HepG2 (cell line): ENCODE results near the gene CIAPIN1. TPM values are rescaled to one million over a fixed set of nuclear protein-coding genes. Genes with fewer than 3 reads are reported as not detected.

Source experiments
- ATAC-seq: fragments of 200-7000 bp; cut with Tn5 transposase; 3 replicates; pipeline ENCODE4 v1.9.1; 2020; ENCODE audit warnings: mild to moderate bottlenecking, moderate library complexity
- BruUV-seq: library from RNA; stranded (reverse); fragments of 400-500 nt; replicated peaks from 2 replicates; lab custom pipeline; 2021; lab: Mats Ljungman, UMichigan
- CTCF ChIA-PET: fragments of 300-600 bp; formaldehyde crosslinking; extraction: SDS; loops from one replicate; lab custom pipeline; 2021; ENCODE audit warnings: low total read pairs, inconsistent platforms, low intra/inter-chr PET ratio; lab: Yijun Ruan, JAX
- POLR2A ChIA-PET: fragments of 350-600 bp; sonication (Branson Sonifier 250); formaldehyde crosslinking; loops from one replicate; lab custom pipeline; 2020; ENCODE audit warnings: antibody characterized with exemption, inconsistent platforms; lab: Yijun Ruan, JAX
- DNase-seq: peaks from one replicate; pipeline ENCODE4 v3.0.0-alpha.2; 2015; ENCODE audit warnings: low spot score
- FAIRE-seq: peaks from 3 replicates; lab custom pipeline; 2011; peaks lifted over from hg19 to GRCh38; lab: Jason Lieb, UNC
- H2AFZ ChIP-seq: one replicate; pipeline ENCODE4 v1.6.1; 2011; ENCODE audit warnings: low read length, inconsistent platforms
- H3K27ac ChIP-seq: fragments of 300-600 bp; 3 replicates; pipeline ENCODE4 v1.8.0; 2011; ENCODE audit warnings: mixed run types, mild to moderate bottlenecking, mixed read lengths, low read length, inconsistent platforms; ENCODE audit not compliant: insufficient read depth; ENCODE audit errors: extremely low read length
- H3K27me3 ChIP-seq, 2 experiments: fragments of 200-600 bp in 1 of 2; 2 replicates in 1 of 2; 3 replicates in 1 of 2; pipeline versions ENCODE4 v1.6.0 to v1.8.0; 2011; ENCODE audit warnings: low read length in 2 of 2, mild to moderate bottlenecking in 2 of 2, moderate library complexity in 2 of 2, inconsistent platforms in 1 of 2; ENCODE audit not compliant: insufficient read depth in 2 of 2, control insufficient read depth in 1 of 2
- H3K36me3 ChIP-seq, 2 experiments: fragments of 200-600 bp in 1 of 2; replicated peaks in 1 of 2; 2 replicates in 1 of 2; 3 replicates in 1 of 2; pipeline versions ENCODE4 v1.5.1 to v1.8.0; 2011; ENCODE audit warnings: low read length in 2 of 2, inconsistent platforms in 1 of 2; ENCODE audit not compliant: insufficient read depth in 2 of 2, control insufficient read depth in 1 of 2
- H3K4me1 ChIP-seq: 2 replicates; pipeline ENCODE4 v1.5.1; 2012; ENCODE audit warnings: low read length, inconsistent platforms; ENCODE audit not compliant: insufficient read depth
- H3K4me2 ChIP-seq: 2 replicates; pipeline ENCODE4 v1.6.0; 2011; ENCODE audit warnings: low read depth, low read length, inconsistent platforms
- H3K4me3 ChIP-seq, 3 experiments: fragments of 200-600 bp in 1 of 3; sonication (generic), shearing (Covaris generic) in 1 of 3; replicated peaks in 1 of 3; 2 replicates each; pipeline ENCODE4 v1.5.1; 2011 to 2016; ENCODE audit warnings: low read length in 3 of 3, inconsistent platforms in 2 of 3, low read depth in 2 of 3, mild to moderate bottlenecking in 2 of 3, control low read depth in 1 of 3, mixed read lengths in 1 of 3; ENCODE audit not compliant: insufficient read depth in 1 of 3
- H3K79me2 ChIP-seq: one replicate; pipeline ENCODE4 v1.6.1; 2011; ENCODE audit warnings: low read length, inconsistent platforms; ENCODE audit not compliant: insufficient read depth
- H3K9ac ChIP-seq: 2 replicates; pipeline ENCODE4 v1.6.0; 2011; ENCODE audit warnings: mild to moderate bottlenecking, low read depth, low read length, inconsistent platforms; ENCODE audit not compliant: insufficient read depth
- H3K9me3 ChIP-seq: 2 replicates; pipeline ENCODE4 v1.5.1; 2012; ENCODE audit warnings: mild to moderate bottlenecking, low read length
- H4K20me1 ChIP-seq: 2 replicates; pipeline ENCODE4 v1.6.0; 2011; ENCODE audit warnings: inconsistent platforms, mild to moderate bottlenecking, low read length, moderate library complexity; ENCODE audit not compliant: insufficient read depth
- CBX1 ChIP-seq: IDR thresholded peaks from one replicate; pipeline ENCODE4 v1.6.1; 2016; ENCODE audit warnings: antibody characterized with exemption, low read depth
- FOXK1 ChIP-seq: sonication (generic); formaldehyde crosslinking; IDR thresholded peaks from 2 replicates; pipeline ENCODE4 v1.4.0; 2020; ENCODE audit warnings: low read depth, missing genetic modification reagents, borderline replicate concordance
- NFE2L1 ChIP-seq: sonication (generic); formaldehyde crosslinking; IDR thresholded peaks from 2 replicates; pipeline ENCODE4 v1.4.0; 2020; ENCODE audit warnings: missing genetic modification reagents, mild to moderate bottlenecking, borderline replicate concordance
- RCOR2 ChIP-seq: IDR thresholded peaks from 2 replicates; pipeline ENCODE4 v1.6.1; 2016; ENCODE audit warnings: missing biosample characterization, missing genetic modification reagents
- ZMYM3 ChIP-seq: sonication (generic); formaldehyde crosslinking; IDR thresholded peaks from 2 replicates; pipeline ENCODE4 v1.5.1; 2020; ENCODE audit warnings: mild to moderate bottlenecking, missing genetic modification reagents
- ZNF484 ChIP-seq: sonication (generic); formaldehyde crosslinking; IDR thresholded peaks from 2 replicates; pipeline ENCODE4 v1.5.1; 2020; ENCODE audit warnings: mild to moderate bottlenecking, low read depth, missing genetic modification reagents, borderline replicate concordance
- ZNF781 ChIP-seq: sonication (generic); formaldehyde crosslinking; IDR thresholded peaks from 2 replicates; pipeline ENCODE4 v1.5.1; 2020; ENCODE audit warnings: borderline replicate concordance, mild to moderate bottlenecking, missing genetic modification reagents; ENCODE audit errors: not compliant biosample characterization
- ZNF883 ChIP-seq: sonication (generic); formaldehyde crosslinking; IDR thresholded peaks from 2 replicates; pipeline ENCODE4 v1.5.1; 2020; ENCODE audit warnings: mild to moderate bottlenecking, missing genetic modification reagents; ENCODE audit errors: not compliant biosample characterization
- WGBS: methylation state at CpG from one replicate; pipeline ENCODE4 v1.1.6; 2017; ENCODE audit warnings: low lambda C conversion rate; 5-methylcytosine and 5-hydroxymethylcytosine counted together
- in situ Hi-C: cut with HindIII; loops from 2 replicates; pipeline ENCODE4 v1.10.0; 2017; ENCODE audit warnings: low pct_unique_long_range_greater_than_20kb; ENCODE audit not compliant: extremely low pct_ligation_motif_present
- intact Hi-C: fragments of 100-400 bp; cut with micrococcal nuclease; formaldehyde crosslinking; loops from one replicate; pipeline ENCODE4 v1.10.0; 2022; ENCODE audit not compliant: unreplicated experiment
- polyA plus RNA-seq, 8 experiments: library from polyadenylated mRNA; depleted of rRNA in 3 of 8; stranded (reverse) in 7 of 8; unstranded in 1 of 8; fragments of >200 nt; fragmentation: Illumina TruSeq in 4 of 8; extraction: Trizol in 4 of 8; gene quantifications; 2 replicates each; pipeline versions ENCODE4 v1.2.1 to v1.2.3, GENCODE V29; 2011 to 2016; ENCODE audit warnings: low read depth in 4 of 8, missing spikeins in 1 of 8, mixed read lengths in 1 of 8; ENCODE audit not compliant: insufficient read depth in 1 of 8
- total RNA-seq, 5 experiments: library from RNA; depleted of rRNA; stranded (reverse); fragments of >200 nt; fragmentation: Illumina TruSeq; extraction: Trizol; gene quantifications; 2 replicates each; pipeline ENCODE4 v1.2.3, GENCODE V29; 2016; ENCODE audit warnings: low read depth in 1 of 5
- TF ChIP-seq, protein P1 (sequence below): sonication (generic); formaldehyde crosslinking; conservative IDR thresholded peaks from 2 replicates; pipeline ENCODE4 v1.4.0; 2020; ENCODE audit warnings: missing genetic modification reagents
- TF ChIP-seq, protein P2 (sequence below): sonication (generic); formaldehyde crosslinking; IDR thresholded peaks from 2 replicates; pipeline ENCODE4 v1.4.0; 2020; ENCODE audit warnings: missing genetic modification reagents, mild to moderate bottlenecking, borderline replicate concordance
- TF ChIP-seq, protein P3 (sequence below): sonication (generic); formaldehyde crosslinking; IDR thresholded peaks from 2 replicates; pipeline ENCODE4 v1.4.0; 2020; ENCODE audit warnings: low read depth, mild to moderate bottlenecking, missing genetic modification reagents

The CIAPIN1 gene
- total and polyA plus RNA-seq, 2 of the 13 experiments (the other 11 are each of a cell fraction or from before 2014, with no cell fraction given) = 69.3 to 89.7 TPM

DNA sequence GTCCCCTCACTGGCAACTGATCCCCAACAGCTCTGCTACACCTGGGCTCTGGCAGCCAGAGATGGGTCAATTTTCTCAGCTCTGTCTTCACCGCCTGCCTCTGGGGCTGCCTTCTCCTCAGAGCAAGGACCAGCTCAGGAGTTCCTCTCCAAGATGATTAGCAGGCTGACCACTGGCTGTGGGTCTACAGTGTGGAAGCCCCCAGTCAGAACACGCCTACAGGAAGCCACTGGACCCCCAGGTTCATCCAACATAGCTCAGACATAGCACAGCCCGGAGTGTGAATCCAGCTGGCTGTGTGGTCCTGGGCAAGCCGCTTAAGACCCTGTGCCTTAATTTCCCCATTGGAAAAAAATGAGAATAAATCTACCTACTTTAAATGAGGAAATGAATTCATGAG lies 34.2 kb upstream of the CIAPIN1 start (continued):
- peak; percentile 21 for TF ChIP-seq ZNF883 (CRISPR knock-in tag)
- TF ChIP-seq, all 625 proteins: peak for 3

DNA sequence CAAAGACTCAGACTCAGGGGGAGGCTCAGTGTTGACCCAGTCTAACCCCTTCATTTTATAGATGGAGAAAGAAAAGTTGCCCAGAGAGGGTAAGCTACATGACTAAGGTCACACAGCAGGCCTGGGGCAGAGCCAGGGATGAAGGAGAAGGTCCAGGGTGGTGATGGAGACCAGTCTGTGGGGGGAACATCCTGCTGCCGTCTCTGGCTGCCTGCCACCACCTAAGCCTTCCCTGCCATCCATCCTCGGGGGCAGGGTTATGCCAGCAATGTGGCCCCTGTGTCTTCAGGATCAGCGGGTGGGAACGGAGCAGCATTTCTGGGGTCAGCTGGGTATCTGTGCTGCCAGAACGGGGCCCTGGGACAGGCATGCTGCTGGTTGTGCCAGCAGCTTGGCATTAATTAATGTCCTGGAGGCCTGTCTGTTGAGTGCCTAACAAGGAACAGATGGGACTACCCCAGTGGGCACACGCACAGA lies 33.6 kb upstream of the CIAPIN1 start:
- POLR2A ChIA-PET = interaction anchor here (1.0 to 5.6 kb wide), 12 partner anchors 8 to 295 kb away, joined by 3 to 147 read pairs (median 5); partner anchors contain the start of genes CIAPIN1, COQ9, CX3CL1 and POLR2C
- TF ChIP-seq FOXK1 (CRISPR knock-in tag) (no peak), CBX1 (peak; percentile 68), ZNF484 (CRISPR knock-in tag) (0 out of 2 replicates have a peak, but pooled peaks have one; percentile 8), NFE2L1 (CRISPR knock-in tag) (0 out of 2 replicates have a peak, but pooled peaks have one; percentile 23), RCOR2 (CRISPR knock-in tag) (peak; percentile 65; the same call in 1 of the 2 replicates), ZNF781 (CRISPR knock-in tag) (no peak), ZMYM3 (CRISPR knock-in tag) (peak; percentile 98)
- TF ChIP-seq, protein P1, sequence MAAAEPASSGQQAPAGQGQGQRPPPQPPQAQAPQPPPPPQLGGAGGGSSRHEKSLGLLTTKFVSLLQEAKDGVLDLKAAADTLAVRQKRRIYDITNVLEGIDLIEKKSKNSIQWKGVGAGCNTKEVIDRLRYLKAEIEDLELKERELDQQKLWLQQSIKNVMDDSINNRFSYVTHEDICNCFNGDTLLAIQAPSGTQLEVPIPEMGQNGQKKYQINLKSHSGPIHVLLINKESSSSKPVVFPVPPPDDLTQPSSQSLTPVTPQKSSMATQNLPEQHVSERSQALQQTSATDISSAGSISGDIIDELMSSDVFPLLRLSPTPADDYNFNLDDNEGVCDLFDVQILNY (CRISPR knock-in tag) = no peak
- TF ChIP-seq, protein P2, sequence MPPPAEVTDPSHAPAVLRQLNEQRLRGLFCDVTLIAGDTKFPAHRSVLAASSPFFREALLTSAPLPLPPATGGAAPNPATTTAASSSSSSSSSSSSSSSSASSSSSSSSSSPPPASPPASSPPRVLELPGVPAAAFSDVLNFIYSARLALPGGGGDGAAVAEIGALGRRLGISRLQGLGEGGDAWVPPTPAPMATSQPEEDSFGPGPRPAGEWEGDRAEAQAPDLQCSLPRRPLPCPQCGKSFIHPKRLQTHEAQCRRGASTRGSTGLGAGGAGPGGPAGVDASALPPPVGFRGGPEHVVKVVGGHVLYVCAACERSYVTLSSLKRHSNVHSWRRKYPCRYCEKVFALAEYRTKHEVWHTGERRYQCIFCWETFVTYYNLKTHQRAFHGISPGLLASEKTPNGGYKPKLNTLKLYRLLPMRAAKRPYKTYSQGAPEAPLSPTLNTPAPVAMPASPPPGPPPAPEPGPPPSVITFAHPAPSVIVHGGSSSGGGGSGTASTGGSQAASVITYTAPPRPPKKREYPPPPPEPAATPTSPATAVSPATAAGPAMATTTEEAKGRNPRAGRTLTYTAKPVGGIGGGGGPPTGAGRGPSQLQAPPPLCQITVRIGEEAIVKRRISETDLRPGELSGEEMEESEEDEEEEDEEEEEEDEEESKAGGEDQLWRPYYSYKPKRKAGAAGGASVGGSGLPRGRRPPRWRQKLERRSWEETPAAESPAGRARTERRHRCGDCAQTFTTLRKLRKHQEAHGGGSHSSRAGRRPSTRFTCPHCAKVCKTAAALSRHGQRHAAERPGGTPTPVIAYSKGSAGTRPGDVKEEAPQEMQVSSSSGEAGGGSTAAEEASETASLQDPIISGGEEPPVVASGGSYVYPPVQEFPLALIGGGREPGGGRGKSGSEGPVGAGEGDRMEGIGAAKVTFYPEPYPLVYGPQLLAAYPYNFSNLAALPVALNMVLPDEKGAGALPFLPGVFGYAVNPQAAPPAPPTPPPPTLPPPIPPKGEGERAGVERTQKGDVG (CRISPR knock-in tag) = 0 out of 2 replicates have a peak, but pooled peaks have one; percentile 16
- TF ChIP-seq, protein P3, sequence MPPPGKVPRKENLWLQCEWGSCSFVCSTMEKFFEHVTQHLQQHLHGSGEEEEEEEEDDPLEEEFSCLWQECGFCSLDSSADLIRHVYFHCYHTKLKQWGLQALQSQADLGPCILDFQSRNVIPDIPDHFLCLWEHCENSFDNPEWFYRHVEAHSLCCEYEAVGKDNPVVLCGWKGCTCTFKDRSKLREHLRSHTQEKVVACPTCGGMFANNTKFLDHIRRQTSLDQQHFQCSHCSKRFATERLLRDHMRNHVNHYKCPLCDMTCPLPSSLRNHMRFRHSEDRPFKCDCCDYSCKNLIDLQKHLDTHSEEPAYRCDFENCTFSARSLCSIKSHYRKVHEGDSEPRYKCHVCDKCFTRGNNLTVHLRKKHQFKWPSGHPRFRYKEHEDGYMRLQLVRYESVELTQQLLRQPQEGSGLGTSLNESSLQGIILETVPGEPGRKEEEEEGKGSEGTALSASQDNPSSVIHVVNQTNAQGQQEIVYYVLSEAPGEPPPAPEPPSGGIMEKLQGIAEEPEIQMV (CRISPR knock-in tag) = 0 out of 2 replicates have a peak, but pooled peaks have one; percentile 7

More for the DNA sequence above, 33.6 kb upstream of the CIAPIN1 start:
- H3K9me3 ChIP-seq = no peaks in the 10 kb centered on the region
- ATAC-seq (no peak), FAIRE-seq (no peak), DNase-seq (no peak)
- BruUV-seq = TSS peak; percentile 76
- H3K79me2 ChIP-seq = peaks cover 38% of the 10 kb centered on the region
- no peak overlapping the region for H2AFZ ChIP-seq
- H3K27ac ChIP-seq = peak overlapping the region; percentile 79
- H3K4me1 ChIP-seq = peaks cover 98% of the 10 kb centered on the region
- H4K20me1 ChIP-seq = peaks cover 8% of the 10 kb centered on the region; the same call in 1 of the 2 replicates
- peak overlapping the region; percentile 68 for H3K9ac ChIP-seq
- peak overlapping the region in 2 of 3 experiments; percentile 28 to 64; a peak in 3 of 6 replicates for H3K4me3 ChIP-seq
- in situ Hi-C loops (no loop called here), intact Hi-C loops (no loop called here)
- H3K36me3 ChIP-seq = no peaks in the 10 kb centered on the region; a peak in 1 of 5 replicates
- H3K27me3 ChIP-seq = no peaks in the 10 kb centered on the region
- CTCF ChIA-PET = no interaction called here
- H3K4me2 ChIP-seq = peak overlapping the region; percentile 93
- 81% methylated on average over 6 of the region's 6 CpGs for WGBS
